GM15510 (cell line): ENCODE measurements around the gene MEF2C.

ENCODE experiments used
- POLR2A ChIP-seq: IDR thresholded peaks from 3 replicates; pipeline ENCODE4 v1.6.1; 2011; ENCODE audit warnings: borderline replicate concordance; ENCODE audit not compliant: insufficient read length; ENCODE audit errors: extremely low read depth

MEF2C gene

DNA sequence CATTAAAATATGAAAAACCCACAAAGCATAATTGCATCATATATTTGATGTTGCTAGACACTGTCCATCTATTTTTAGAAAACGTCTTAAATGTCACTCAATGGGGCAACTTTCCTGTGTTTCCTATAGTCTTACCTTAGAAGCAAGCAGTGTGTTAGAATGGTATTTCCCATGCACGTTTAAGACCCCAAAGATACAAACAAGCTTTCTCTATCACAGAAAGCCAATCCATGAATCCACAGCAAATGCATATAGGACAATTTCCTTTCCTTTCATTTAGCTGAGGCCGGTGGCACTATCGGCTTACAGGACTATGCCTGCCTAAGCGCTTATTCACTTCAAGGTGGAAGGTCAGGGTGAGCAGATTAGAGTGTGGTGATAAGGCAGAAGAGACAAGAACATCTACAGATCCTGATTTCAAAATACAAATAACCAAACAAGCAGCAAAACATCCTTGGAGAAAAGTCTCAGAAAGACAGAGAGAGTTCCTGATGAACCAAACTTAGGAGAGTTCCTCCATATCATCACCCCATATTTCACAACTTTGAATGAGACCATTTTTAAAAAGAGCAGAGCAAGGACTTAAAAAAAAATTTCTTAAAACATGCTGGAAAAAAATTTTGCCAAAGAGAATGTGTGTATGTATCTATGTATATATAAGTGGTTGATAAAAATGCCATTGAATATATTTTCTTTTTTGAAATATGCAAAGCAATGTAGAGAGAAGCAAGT, 57.2 kb downstream of the MEF2C start:
- TF ChIP-seq POLR2A: no peak

GRCh38 chr5:88824892-88825583, 57.9 kb downstream of the MEF2C start:
- no peak for TF ChIP-seq POLR2A

DNA sequence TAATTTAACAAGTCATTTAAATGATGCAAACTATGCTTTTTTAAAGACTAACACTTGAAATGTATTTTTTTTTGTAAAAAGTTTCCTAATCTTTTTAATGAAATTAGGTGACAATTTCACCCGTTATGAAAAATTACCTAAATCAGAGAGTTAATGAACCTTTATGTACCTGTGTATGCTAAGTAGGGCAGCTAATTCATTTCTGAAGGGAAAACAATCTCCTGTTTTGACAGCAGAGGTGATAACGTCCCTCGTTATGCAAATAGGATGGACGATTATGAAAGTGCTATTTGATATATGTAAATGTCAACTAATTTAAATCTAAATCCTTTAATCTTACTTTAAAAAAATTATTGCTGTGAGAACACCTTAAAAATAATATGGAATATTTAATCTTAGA, 58.8 kb downstream of the MEF2C start:
- TF ChIP-seq POLR2A: no peak

DNA sequence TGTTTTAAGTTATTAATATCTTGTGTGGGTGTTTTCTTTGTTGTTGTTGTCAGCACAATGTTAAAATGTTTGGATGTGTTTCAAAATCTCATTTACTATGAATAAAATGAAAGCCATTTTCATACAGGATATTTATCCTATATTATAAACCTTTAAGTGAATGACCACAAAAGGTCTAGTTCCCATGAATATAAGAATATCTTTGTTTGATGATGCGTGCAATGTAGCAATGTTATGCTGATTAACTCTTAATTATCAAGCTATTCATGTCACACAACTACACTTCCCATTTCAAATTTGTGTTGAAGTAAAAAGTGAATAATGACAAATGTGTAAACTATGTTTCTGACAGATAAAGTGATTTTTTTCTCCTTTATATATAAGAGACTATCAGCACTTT, 59.8 kb downstream of the MEF2C start:
- TF ChIP-seq POLR2A: no peak

DNA sequence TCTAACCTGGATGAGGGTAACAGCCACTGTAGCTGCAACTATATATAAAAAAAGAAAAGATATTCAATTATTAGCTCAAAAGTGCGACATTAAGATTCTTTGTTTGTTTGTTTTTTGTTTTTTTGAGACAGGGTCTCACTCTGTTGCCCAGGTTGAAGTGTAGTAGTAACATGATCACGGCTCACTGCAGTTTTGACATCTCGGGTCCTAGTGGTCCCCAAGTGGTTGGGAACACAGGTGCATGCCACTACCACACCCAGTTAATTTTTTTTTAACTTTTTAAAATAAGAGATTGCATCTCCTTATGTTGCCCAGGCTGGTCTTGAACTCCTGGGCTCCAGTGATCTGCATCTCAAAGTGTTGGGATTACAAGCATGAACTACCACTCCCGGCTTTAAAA, 61.8 kb downstream of the MEF2C start:
- TF ChIP-seq POLR2A: no peak

GRCh38 chr5:88820581-88820980, 62.4 kb downstream of the MEF2C start:
- no peak for TF ChIP-seq POLR2A

DNA sequence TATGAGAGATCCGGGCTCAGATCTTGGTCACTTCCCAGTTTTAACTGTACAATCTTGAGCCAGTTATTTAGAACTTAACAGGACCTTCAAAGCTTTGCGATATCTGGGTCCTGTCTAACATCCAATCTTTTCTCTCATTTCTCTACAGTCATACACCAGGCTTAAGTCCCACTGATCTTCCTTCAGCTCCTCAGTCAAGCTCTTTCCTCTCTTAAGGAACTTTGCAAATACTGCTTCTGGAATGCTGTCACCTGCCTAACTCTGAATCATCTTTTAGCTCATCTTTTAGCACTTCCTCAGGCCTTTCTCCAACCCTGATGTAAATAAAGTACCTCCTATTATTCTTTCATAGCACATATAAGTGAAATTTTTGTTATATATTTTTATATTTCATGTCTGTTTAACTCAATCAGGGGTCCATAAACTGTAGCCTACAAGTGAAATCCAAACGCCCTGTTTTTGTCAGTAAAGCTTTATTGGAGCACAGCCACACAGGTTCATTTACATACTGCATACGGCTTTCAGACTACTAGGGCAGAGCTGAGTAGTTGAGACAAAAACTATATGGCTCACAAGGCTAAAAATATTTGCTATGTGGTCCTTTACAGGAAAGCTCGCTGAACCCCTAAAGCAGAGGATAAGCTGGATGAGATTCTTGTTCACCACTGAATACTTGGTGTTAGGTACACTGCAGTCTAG, 63.5 kb downstream of the MEF2C start:
- TF ChIP-seq POLR2A: no peak

- no peak for TF ChIP-seq POLR2A
These were observed 64.7 kb downstream of the MEF2C start for GRCh38 chr5:88818296-88818695.

DNA sequence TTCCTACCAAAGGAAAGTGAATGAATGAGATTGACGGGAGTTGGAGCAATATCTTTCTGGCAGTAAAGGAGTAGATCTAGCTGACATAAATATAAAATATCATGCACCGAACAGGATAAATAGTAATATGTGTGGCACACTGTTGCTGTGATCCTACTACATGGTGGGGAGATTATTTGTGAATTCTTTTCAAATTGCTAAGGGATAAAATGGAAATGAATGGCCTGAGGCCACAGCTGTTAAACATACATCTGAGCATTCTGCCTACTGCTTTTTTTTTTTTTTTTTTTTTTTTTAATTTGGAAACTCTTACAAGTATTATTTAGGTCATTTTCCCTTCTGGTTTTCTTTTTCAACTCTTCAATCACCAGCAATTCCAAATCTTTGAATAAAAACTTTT, 66.8 kb downstream of the MEF2C start:
- TF ChIP-seq POLR2A: no peak

- no peak for TF ChIP-seq POLR2A
These were observed 67.8 kb downstream of the MEF2C start for GRCh38 chr5:88815050-88815789.

DNA sequence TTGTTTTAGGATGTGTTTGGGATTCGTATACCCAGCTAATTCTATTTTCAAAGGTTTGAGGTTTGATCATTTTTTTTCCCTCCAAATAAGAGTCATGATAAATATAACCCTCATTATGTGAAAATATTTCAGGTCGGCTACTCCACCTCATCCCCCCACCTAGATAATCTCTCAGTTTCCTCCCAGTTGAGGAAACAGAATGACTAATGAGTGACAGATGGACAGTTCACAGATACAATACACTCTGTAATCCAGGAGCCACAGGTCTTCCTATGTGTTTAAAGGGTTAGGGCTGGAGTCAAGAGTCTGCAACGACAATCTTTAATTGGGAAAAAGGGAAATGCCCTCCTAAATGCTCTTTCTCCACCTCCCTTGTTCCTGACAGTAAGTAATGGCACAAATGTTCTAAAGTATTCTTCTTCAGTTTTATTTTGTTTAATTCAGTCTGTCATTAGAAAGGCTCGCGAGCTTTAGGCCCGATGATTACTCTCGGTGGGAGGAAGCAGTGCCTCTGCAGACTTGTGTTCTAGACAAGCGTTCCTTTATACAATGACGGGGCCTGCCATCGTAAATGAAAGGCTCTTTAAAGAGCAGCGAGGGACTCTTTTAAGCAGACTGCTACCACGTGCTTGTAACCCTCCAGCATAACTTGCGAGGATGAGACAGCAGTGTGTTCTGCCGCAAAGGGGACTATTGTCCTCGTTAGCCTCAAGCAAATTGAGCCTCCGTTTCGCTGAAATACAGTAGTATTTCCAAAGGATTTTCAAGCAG, 69.0 kb downstream of the MEF2C start:
- TF ChIP-seq POLR2A: no peak

GRCh38 chr5:88813244-88813643, 69.7 kb downstream of the MEF2C start:
- TF ChIP-seq POLR2A: no peak

DNA sequence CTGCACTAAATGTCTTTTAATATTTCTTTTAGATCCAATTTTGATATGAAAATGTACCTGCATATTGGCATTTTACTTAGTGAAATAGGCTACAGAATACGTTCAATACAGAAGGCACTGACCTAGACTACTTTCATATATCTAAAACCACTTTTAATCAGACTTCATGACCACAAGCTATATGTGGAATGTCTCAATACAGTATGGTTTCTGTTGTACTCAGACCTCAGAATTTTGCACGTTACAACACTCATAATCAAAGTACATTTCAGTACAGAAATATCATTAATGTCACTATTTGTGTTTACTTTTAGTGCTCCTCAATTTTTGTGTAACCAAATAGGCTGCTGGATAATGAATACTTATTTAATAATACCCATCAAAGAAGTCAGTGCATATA, 74.8 kb downstream of the MEF2C start:
- no peak for TF ChIP-seq POLR2A

DNA sequence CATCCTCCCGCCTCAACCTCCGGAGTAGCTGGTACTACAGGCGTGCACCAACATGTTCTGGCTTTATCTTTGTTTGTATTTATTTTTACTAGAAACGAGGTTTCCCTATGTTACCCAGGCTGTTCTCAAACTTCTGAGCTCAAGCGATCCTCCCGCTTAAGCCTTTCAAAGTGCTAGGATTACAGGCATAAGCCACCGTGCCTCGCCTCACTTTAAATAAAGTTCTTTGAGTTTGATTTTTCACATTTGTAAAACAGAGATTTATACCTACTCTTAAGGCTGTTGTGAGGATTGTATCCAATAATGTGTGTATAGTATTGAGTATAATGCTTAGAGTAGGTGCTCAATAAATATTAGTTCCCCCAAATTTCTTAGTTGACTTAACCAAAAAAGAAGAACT, 75.7 kb downstream of the MEF2C start:
- no peak for TF ChIP-seq POLR2A
